ENCODE measurements around the gene KIF13A.
A peak's percentile ranks its signal among the peaks of the same experiment; 100 is the strongest.

Gene KIF13A

GRCh38 chr6:17938901-17939300, 48.5 kb downstream of the KIF13A start:
- no peaks in the 10 kb centered on the region for H3K36me3 ChIP-seq (ENCODE audit: insufficient read depth, low read length)
- peak overlapping the region; percentile 80; the same call in 1 of the 2 replicates for H3K4me3 ChIP-seq
- no peak for TF ChIP-seq FOXP2 (optimal IDR thresholded peaks at IDR 0.05; ENCODE audit: control extremely low read depth, extremely low read length, insufficient read depth)
- TF ChIP-seq EZH2 (IDR thresholded peaks at IDR 0.05) = no peak
- TF ChIP-seq POLR2AphosphoS5 (IDR thresholded peaks at IDR 0.05; ENCODE audit: borderline replicate concordance, low read depth, low read length) = no peak
- peak overlapping the region; percentile 80 for H3K27ac ChIP-seq
- no peak overlapping the region for H3K9ac ChIP-seq (ENCODE audit: insufficient read length)
- H3K9me3 ChIP-seq (ENCODE audit: low read depth, low read length) = no peaks in the 10 kb centered on the region
- no peak for DNase-seq (ENCODE audit: low read depth, low spot score)

DNA sequence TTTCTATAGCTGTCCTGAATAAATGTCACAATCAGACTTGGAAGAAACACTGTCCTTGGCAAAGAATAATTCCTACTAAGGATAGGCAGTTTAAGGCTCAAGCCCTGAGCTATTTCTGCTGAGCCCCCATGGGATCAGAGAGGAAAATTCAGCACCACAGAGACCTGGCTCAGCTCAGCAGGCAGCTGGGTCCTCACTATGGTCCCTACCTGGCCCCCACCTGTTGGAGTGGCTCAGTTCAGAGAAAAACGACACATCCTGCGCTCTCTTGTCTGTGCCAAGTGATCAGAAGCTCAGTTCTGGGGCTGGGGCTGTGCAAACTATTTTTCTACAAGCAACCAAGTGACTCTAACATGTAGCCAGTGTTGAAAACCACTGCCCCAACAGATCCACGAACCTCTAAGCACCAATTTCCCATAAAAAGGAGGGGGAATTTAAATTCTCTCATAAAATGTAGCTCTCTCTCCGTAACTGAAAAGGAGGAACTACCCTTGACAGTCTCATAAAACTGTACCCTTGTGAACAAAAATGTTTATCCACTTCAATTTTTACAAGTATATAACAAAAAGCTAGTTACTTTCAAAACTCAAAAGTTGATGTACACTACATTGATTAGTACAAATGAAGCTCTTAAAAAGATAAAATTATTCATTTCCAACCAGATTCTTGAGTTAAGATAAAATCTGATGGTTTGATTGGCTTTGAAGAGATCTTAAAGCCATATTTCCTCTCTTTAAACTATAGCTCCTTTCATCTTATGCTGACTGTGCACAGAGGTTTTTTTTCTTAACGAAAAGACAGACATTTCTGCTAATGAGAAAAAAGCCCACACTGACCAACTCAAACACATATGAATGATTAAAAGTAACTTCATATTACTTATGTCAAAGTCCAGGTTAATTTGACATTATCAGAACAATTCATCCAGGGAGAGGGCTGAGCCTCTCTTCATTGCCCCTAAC, 52.0 kb downstream of the KIF13A start:
- DNase-seq (ENCODE audit: low read depth, low spot score) = no peak
- Histone ChIP-seq H3K36me3 (ENCODE audit: insufficient read depth, low read length) (no peaks in the 10 kb centered on the region), H3K9ac (ENCODE audit: insufficient read length) (no peak overlapping the region), H3K4me3 (peak overlapping the region; percentile 51), H3K9me3 (ENCODE audit: low read depth, low read length) (no peaks in the 10 kb centered on the region), H3K27ac (peak overlapping the region; percentile 52; the same call in 1 of the 2 replicates)
- TF ChIP-seq POLR2AphosphoS5 (IDR thresholded peaks at IDR 0.05; ENCODE audit: borderline replicate concordance, low read depth, low read length) (no peak), EZH2 (IDR thresholded peaks at IDR 0.05) (no peak), FOXP2 (optimal IDR thresholded peaks at IDR 0.05; ENCODE audit: control extremely low read depth, extremely low read length, insufficient read depth) (no peak)

DNA sequence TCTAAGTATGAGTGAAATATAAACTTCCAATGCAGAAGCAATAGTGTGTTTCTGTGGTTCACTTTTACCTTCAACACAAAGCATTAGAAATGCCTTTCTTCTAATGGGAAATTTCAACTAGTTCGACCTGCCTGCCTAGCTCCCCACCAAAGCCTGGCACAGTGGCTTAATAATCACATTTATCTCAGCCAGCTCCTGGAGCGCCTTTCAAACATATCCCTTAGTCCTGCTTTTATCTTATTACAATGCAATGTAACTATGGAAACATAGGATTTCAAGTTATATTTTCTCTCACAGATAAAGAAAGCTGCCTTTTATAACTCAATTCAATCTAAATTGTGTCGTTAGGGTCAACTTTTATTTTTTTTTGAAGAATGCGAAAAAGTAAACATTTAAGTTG, 53.7 kb downstream of the KIF13A start:
- H3K36me3 ChIP-seq (ENCODE audit: insufficient read depth, low read length) = no peaks in the 10 kb centered on the region
- H3K27ac ChIP-seq = no peak overlapping the region
- no peak for TF ChIP-seq FOXP2 (optimal IDR thresholded peaks at IDR 0.05; ENCODE audit: control extremely low read depth, extremely low read length, insufficient read depth)
- no peak for TF ChIP-seq POLR2AphosphoS5 (IDR thresholded peaks at IDR 0.05; ENCODE audit: borderline replicate concordance, low read depth, low read length)
- no peak for TF ChIP-seq EZH2 (IDR thresholded peaks at IDR 0.05)
- H3K4me3 ChIP-seq = no peak overlapping the region
- DNase-seq (ENCODE audit: low read depth, low spot score) = no peak
- H3K9me3 ChIP-seq (ENCODE audit: low read depth, low read length) = no peaks in the 10 kb centered on the region
- no peak overlapping the region for H3K9ac ChIP-seq (ENCODE audit: insufficient read length)

- no peak overlapping the region for H3K9ac ChIP-seq (ENCODE audit: insufficient read length)
- H3K9me3 ChIP-seq (ENCODE audit: low read depth, low read length) = no peaks in the 10 kb centered on the region
- H3K36me3 ChIP-seq (ENCODE audit: insufficient read depth, low read length) = no peaks in the 10 kb centered on the region
- no peak overlapping the region for H3K4me3 ChIP-seq
- TF ChIP-seq POLR2AphosphoS5 (IDR thresholded peaks at IDR 0.05; ENCODE audit: borderline replicate concordance, low read depth, low read length) (no peak), FOXP2 (optimal IDR thresholded peaks at IDR 0.05; ENCODE audit: control extremely low read depth, extremely low read length, insufficient read depth) (no peak), EZH2 (IDR thresholded peaks at IDR 0.05) (no peak)
- no peak for DNase-seq (ENCODE audit: low read depth, low spot score)
- no peak overlapping the region for H3K27ac ChIP-seq
These were observed 55.0 kb downstream of the KIF13A start for GRCh38 chr6:17932330-17932852.

GRCh38 chr6:17931227-17931626, 56.2 kb downstream of the KIF13A start:
- Histone ChIP-seq H3K4me3 (no peak overlapping the region), H3K36me3 (ENCODE audit: insufficient read depth, low read length) (no peaks in the 10 kb centered on the region), H3K9me3 (ENCODE audit: low read depth, low read length) (no peaks in the 10 kb centered on the region), H3K9ac (ENCODE audit: insufficient read length) (no peak overlapping the region), H3K27ac (no peak overlapping the region)
- TF ChIP-seq EZH2 (IDR thresholded peaks at IDR 0.05) (no peak), POLR2AphosphoS5 (IDR thresholded peaks at IDR 0.05; ENCODE audit: borderline replicate concordance, low read depth, low read length) (no peak), FOXP2 (optimal IDR thresholded peaks at IDR 0.05; ENCODE audit: control extremely low read depth, extremely low read length, insufficient read depth) (no peak)
- DNase-seq (ENCODE audit: low read depth, low spot score) = no peak

DNA sequence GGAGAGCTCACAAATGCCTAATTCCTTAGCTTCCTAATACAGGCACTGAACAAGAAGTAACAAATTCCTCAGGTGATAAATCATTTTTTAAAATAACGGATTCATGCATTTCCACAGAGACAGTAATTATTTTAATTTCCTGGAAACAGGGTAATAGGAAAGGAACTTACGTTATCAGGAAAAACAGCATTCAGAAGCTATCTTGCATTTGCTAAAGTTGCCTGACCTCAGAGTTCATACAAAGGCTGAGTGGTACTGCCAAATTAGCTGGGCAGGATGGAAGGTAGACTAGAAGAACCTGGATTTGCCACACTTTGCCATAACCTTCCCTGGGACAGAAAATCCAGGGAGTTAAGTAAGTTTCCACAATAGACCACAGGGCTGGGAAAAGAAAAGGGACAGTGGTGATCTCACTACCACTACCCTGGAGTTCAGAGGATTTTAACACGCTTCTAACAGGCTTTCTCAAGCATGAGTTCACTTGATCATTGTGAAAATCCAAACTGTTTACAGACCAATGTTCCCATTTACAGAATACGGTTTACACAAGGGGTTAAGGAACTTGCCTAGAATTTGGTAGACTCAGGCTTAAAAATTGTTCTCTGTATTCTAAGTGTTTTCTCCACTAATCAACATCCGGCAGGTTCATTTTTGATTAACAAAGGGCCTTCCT, 57.0 kb downstream of the KIF13A start:
- no peak for DNase-seq (ENCODE audit: low read depth, low spot score)
- Histone ChIP-seq H3K9ac (ENCODE audit: insufficient read length) (no peak overlapping the region), H3K4me3 (no peak overlapping the region), H3K36me3 (ENCODE audit: insufficient read depth, low read length) (no peaks in the 10 kb centered on the region), H3K27ac (no peak overlapping the region), H3K9me3 (ENCODE audit: low read depth, low read length) (no peaks in the 10 kb centered on the region)
- TF ChIP-seq EZH2 (IDR thresholded peaks at IDR 0.05) = no peak
- no peak for TF ChIP-seq FOXP2 (optimal IDR thresholded peaks at IDR 0.05; ENCODE audit: control extremely low read depth, extremely low read length, insufficient read depth)
- TF ChIP-seq POLR2AphosphoS5 (IDR thresholded peaks at IDR 0.05; ENCODE audit: borderline replicate concordance, low read depth, low read length) = no peak

DNA sequence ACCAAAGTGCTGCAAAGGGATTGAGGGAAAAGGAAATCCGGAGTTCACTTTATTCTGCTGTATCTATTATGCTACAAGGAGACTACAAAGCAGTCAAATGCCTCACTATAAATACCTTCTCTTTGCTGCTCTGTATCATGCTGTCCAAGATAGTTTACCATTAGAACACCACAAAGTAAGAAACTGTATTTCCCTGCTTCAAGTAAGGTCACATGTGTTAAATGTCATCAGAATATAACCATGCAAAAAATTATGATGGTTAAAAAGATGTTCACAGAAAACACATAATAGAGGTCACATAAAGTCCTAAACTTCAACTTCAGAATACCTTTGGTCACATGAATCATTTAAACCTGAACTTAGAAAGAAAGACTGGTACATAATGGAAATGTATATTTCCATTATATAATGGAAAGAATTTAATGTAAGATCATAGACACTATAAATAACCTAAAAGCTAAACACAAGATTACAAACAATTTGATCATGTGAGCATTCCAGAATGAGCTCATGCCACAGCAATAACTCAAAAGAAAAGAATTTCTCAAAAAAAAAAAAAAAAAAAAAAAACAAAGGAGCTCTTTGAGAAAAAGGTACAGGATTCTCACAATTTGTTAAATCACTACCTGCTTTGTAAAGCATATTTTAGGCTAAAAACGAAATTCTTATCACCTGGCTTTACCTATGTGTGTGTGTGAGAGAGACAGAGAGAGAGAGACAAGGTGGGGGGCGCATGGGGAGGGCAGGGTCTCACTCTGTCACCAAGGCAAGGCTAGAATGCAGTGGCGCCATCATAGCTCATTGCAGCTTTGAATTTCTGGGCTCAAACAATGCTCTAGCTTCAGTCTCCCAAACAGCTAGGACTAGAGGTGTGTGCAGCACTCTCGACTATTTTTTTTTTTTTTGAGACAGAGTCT, 58.7 kb downstream of the KIF13A start:
- TF ChIP-seq POLR2AphosphoS5 (IDR thresholded peaks at IDR 0.05; ENCODE audit: borderline replicate concordance, low read depth, low read length) (no peak), FOXP2 (optimal IDR thresholded peaks at IDR 0.05; ENCODE audit: control extremely low read depth, extremely low read length, insufficient read depth) (no peak)
- DNase-seq (ENCODE audit: low read depth, low spot score) = no peak
- Histone ChIP-seq H3K4me3 (no peak overlapping the region), H3K36me3 (ENCODE audit: insufficient read depth, low read length) (no peaks in the 10 kb centered on the region), H3K9me3 (ENCODE audit: low read depth, low read length) (no peaks in the 10 kb centered on the region), H3K9ac (ENCODE audit: insufficient read length) (no peak overlapping the region), H3K27ac (no peak overlapping the region)

Measured in SK-N-MC (cell line).